ENCODE results near the gene ERC2.

- TF ChIP-seq CTCF (conservative IDR thresholded peaks at IDR 0.05 in 1 of 2, IDR thresholded peaks at IDR 0.05 in 1 of 2; ENCODE audit: extremely low read depth in 1 of 2, insufficient read depth in 1 of 2, low read depth in 1 of 2, low read length in 2 of 2), result no peak
- TF ChIP-seq EZH2 (IDR thresholded peaks at IDR 0.05; ENCODE audit: borderline replicate concordance, low read length), result no peak
Measured at GRCh38 chr3:55858727-55859126, 609.5 kb downstream of the ERC2 start.

Data from mammary epithelial cell (primary cell).